Measurements from ENCODE around the gene MRAP2. TPM values are rescaled to one million over a fixed set of nuclear protein-coding genes. Genes with fewer than 3 reads are reported as not detected.

The MRAP2 gene
- total RNA-seq (ENCODE audit: low replicate concordance), result 0.33 and 5.8 TPM in 2 replicates

GRCh38 chr6:84033523-84034451 lies at the start of gene MRAP2:
Gene MRAP2, plus strand, starts transcription at chr6:84033772. Its CDS starts 21,547 bp downstream, at chr6:84055319.
- DNase-seq (ENCODE audit: low read depth), result no peak
- TF ChIP-seq CTCF (IDR thresholded peaks at IDR 0.05; ENCODE audit: insufficient read depth, low read length), result no peak
- H3K4me3 ChIP-seq (ENCODE audit: low read depth, low read length), result peak within 1 kb of the TSS; percentile 66

GRCh38 chr6:83984411-83984810 lies 49.2 kb upstream of the MRAP2 start:
- no peak for DNase-seq (ENCODE audit: low read depth)
- TF ChIP-seq CTCF (IDR thresholded peaks at IDR 0.05; ENCODE audit: insufficient read depth, low read length), result no peak
- H3K4me3 ChIP-seq (ENCODE audit: low read depth, low read length), result no peak overlapping the region

GRCh38 chr6:83985308-83985713 lies 48.3 kb upstream of the MRAP2 start:
- no peak for TF ChIP-seq CTCF (IDR thresholded peaks at IDR 0.05; ENCODE audit: insufficient read depth, low read length)
- no peak overlapping the region for H3K4me3 ChIP-seq (ENCODE audit: low read depth, low read length)
- DNase-seq (ENCODE audit: low read depth), result no peak

- DNase-seq (ENCODE audit: low read depth), result no peak
- no peak for TF ChIP-seq CTCF (IDR thresholded peaks at IDR 0.05; ENCODE audit: insufficient read depth, low read length)
These were observed 47.9 kb upstream of the MRAP2 start for GRCh38 chr6:83985715-83986114.

GRCh38 chr6:83998021-83998584 lies 35.5 kb upstream of the MRAP2 start:
- no peak for DNase-seq (ENCODE audit: low read depth)
- no peak overlapping the region for H3K4me3 ChIP-seq (ENCODE audit: low read depth, low read length)
- no peak for TF ChIP-seq CTCF (IDR thresholded peaks at IDR 0.05; ENCODE audit: insufficient read depth, low read length)

More at GRCh38 chr6:83985715-83986114, 47.9 kb upstream of the MRAP2 start:
- no peak overlapping the region for H3K4me3 ChIP-seq (ENCODE audit: low read depth, low read length)

GRCh38 chr6:84001119-84001518 lies 32.5 kb upstream of the MRAP2 start:
- no peak overlapping the region for H3K4me3 ChIP-seq (ENCODE audit: low read depth, low read length)
- no peak for DNase-seq (ENCODE audit: low read depth)
- no peak for TF ChIP-seq CTCF (IDR thresholded peaks at IDR 0.05; ENCODE audit: insufficient read depth, low read length)

Data from fibroblast of the aortic adventitia (primary cell).